HepG2 (cell line): ENCODE data around the gene C17orf75. TPM values are rescaled to one million over a fixed set of nuclear protein-coding genes. Genes with fewer than 3 reads are reported as not detected.

Source experiments
- DPF2 ChIP-seq: sonication (generic); formaldehyde crosslinking; IDR thresholded peaks from 2 replicates; pipeline ENCODE4 v1.4.0; 2020; ENCODE audit warnings: mild to moderate bottlenecking, low read depth, missing genetic modification reagents, borderline replicate concordance
- FLYWCH1 ChIP-seq: sonication (generic); formaldehyde crosslinking; IDR thresholded peaks from 2 replicates; pipeline ENCODE4 v1.8.1; 2023; ENCODE audit warnings: mild to moderate bottlenecking, missing genetic modification reagents
- HHEX ChIP-seq: IDR thresholded peaks from 2 replicates; pipeline ENCODE4 v1.6.1; 2016; ENCODE audit warnings: control low read depth
- HNRNPK ChIP-seq: fragments of 200-400 bp; formaldehyde crosslinking; IDR thresholded peaks from 2 replicates; pipeline ENCODE4 v1.6.1; 2018; ENCODE audit warnings: low read length, low read depth, moderate library complexity, mild to moderate bottlenecking; ENCODE audit not compliant: poor library complexity, severe bottlenecking
- LCORL ChIP-seq, 2 experiments: fragments of 450-650 bp in 1 of 2; sonication (generic) in 1 of 2; formaldehyde crosslinking in 1 of 2; IDR thresholded peaks; 2 replicates each; pipeline versions ENCODE4 v1.5.0 to v1.6.1; 2017 to 2020; ENCODE audit warnings: antibody characterized with exemption in 1 of 2, missing genetic modification reagents in 1 of 2
- MAFK ChIP-seq, 2 experiments: IDR thresholded peaks in 1 of 2; conservative IDR thresholded peaks in 1 of 2; 2 replicates each; pipeline ENCODE4 v1.6.1; 2011; ENCODE audit warnings: improper control_type of control experiment in 2 of 2, low read length in 2 of 2
- PHF5A ChIP-seq: IDR thresholded peaks from one replicate; pipeline ENCODE4 v1.6.1; 2018; ENCODE audit warnings: low read depth, missing genetic modification reagents; ENCODE audit not compliant: unreplicated experiment
- POLR2AphosphoS5 ChIP-seq: IDR thresholded peaks from 2 replicates; pipeline ENCODE4 v1.6.1; 2012; ENCODE audit warnings: low read depth, low read length
- ZKSCAN5 ChIP-seq: sonication (generic); formaldehyde crosslinking; IDR thresholded peaks from 2 replicates; pipeline ENCODE4 v1.5.1; 2020; ENCODE audit warnings: mild to moderate bottlenecking, missing genetic modification reagents
- ZNF10 ChIP-seq: sonication (generic); formaldehyde crosslinking; IDR thresholded peaks from 2 replicates; pipeline ENCODE4 v1.4.0; 2020; ENCODE audit warnings: mild to moderate bottlenecking, low read depth, missing genetic modification reagents, borderline replicate concordance
- ZNF460 ChIP-seq: sonication (generic); formaldehyde crosslinking; IDR thresholded peaks from 2 replicates; pipeline ENCODE4 v1.5.1; 2020; ENCODE audit warnings: missing genetic modification reagents, mild to moderate bottlenecking, borderline replicate concordance
- ZNF572 ChIP-seq: sonication (generic); formaldehyde crosslinking; IDR thresholded peaks from 2 replicates; pipeline ENCODE4 v1.5.1; 2020; ENCODE audit warnings: mild to moderate bottlenecking, missing genetic modification reagents
- ZNF724P ChIP-seq: sonication (generic); formaldehyde crosslinking; IDR thresholded peaks from 2 replicates; pipeline ENCODE4 v1.8.0; 2022; ENCODE audit warnings: missing genetic modification reagents, borderline replicate concordance
- ZNF776 ChIP-seq: sonication (generic); formaldehyde crosslinking; IDR thresholded peaks from 2 replicates; pipeline ENCODE4 v1.4.0; 2020; ENCODE audit warnings: mild to moderate bottlenecking, missing genetic modification reagents
- ZSCAN20 ChIP-seq: sonication (generic); formaldehyde crosslinking; IDR thresholded peaks from 2 replicates; pipeline ENCODE4 v1.4.0; 2020; ENCODE audit warnings: missing genetic modification reagents, mild to moderate bottlenecking, borderline replicate concordance
- ZSCAN9 ChIP-seq: IDR thresholded peaks from 2 replicates; pipeline ENCODE4 v1.6.1; 2016; ENCODE audit warnings: borderline replicate concordance
- polyA plus RNA-seq, 8 experiments: library from polyadenylated mRNA; depleted of rRNA in 3 of 8; stranded (reverse) in 7 of 8; unstranded in 1 of 8; fragments of >200 nt; fragmentation: Illumina TruSeq in 4 of 8; extraction: Trizol in 4 of 8; gene quantifications; 2 replicates each; pipeline versions ENCODE4 v1.2.1 to v1.2.3, GENCODE V29; 2011 to 2016; ENCODE audit warnings: low read depth in 4 of 8, missing spikeins in 1 of 8, mixed read lengths in 1 of 8; ENCODE audit not compliant: insufficient read depth in 1 of 8
- total RNA-seq, 5 experiments: library from RNA; depleted of rRNA; stranded (reverse); fragments of >200 nt; fragmentation: Illumina TruSeq; extraction: Trizol; gene quantifications; 2 replicates each; pipeline ENCODE4 v1.2.3, GENCODE V29; 2016; ENCODE audit warnings: low read depth in 1 of 5
- TF ChIP-seq, protein P1 (sequence below): IDR thresholded peaks from 2 replicates; pipeline ENCODE4 v1.6.1; 2016; ENCODE audit warnings: low read depth, missing genetic modification reagents, missing compliant biosample characterization
- TF ChIP-seq, protein P2 (sequence below): IDR thresholded peaks from 2 replicates; pipeline ENCODE4 v1.6.1; 2016; ENCODE audit warnings: missing compliant biosample characterization, missing genetic modification reagents, borderline replicate concordance
- TF ChIP-seq, protein P3 (sequence below): sonication (generic); formaldehyde crosslinking; IDR thresholded peaks from 2 replicates; pipeline ENCODE4 v1.4.0; 2020; ENCODE audit warnings: missing genetic modification reagents
- TF ChIP-seq, protein P4 (sequence below): IDR thresholded peaks from 2 replicates; pipeline ENCODE4 v1.6.1; 2016; ENCODE audit warnings: control low read depth

The C17orf75 gene
- total and polyA plus RNA-seq, 2 of the 13 experiments (the other 11 are each of a cell fraction or from before 2014, with no cell fraction given) = 16.2 to 33.0 TPM

DNA sequence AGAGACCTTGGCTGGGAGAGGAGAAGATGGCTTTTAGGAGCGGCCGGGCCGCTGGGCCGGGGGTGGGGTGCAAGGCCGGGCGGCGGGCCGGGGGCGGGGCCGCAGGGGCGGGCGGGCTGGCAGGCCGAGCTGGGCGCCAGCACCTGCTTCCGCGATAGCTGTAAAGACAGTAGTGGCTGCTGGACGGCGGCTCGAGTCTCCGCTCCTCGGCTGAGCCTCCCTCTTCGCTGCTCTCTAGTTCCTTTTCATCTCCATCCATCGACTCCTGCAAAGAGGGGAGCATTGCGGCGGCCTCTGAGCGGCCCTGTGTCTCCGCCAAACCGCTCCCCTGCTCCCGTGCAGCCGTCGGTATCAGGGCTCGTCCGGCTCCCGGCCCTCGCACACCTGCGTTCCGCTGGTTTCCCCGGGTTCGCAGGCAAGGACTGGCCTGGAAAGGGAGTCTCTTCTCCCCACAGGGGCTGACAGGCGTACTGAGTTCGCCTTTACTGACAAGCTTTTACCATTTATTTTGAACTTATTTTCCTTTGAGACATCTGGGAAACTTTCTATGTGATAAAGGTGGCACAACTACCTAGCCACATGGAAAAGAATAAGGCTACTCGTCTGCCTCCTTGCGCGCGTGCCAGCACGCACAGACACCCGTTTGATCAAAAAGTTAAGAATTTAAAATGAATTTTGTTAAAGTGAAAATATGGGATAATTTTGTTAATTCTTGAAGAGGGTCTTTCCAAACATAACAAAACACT is at the start of gene C17orf75 (continued):
- TF ChIP-seq, protein P1, sequence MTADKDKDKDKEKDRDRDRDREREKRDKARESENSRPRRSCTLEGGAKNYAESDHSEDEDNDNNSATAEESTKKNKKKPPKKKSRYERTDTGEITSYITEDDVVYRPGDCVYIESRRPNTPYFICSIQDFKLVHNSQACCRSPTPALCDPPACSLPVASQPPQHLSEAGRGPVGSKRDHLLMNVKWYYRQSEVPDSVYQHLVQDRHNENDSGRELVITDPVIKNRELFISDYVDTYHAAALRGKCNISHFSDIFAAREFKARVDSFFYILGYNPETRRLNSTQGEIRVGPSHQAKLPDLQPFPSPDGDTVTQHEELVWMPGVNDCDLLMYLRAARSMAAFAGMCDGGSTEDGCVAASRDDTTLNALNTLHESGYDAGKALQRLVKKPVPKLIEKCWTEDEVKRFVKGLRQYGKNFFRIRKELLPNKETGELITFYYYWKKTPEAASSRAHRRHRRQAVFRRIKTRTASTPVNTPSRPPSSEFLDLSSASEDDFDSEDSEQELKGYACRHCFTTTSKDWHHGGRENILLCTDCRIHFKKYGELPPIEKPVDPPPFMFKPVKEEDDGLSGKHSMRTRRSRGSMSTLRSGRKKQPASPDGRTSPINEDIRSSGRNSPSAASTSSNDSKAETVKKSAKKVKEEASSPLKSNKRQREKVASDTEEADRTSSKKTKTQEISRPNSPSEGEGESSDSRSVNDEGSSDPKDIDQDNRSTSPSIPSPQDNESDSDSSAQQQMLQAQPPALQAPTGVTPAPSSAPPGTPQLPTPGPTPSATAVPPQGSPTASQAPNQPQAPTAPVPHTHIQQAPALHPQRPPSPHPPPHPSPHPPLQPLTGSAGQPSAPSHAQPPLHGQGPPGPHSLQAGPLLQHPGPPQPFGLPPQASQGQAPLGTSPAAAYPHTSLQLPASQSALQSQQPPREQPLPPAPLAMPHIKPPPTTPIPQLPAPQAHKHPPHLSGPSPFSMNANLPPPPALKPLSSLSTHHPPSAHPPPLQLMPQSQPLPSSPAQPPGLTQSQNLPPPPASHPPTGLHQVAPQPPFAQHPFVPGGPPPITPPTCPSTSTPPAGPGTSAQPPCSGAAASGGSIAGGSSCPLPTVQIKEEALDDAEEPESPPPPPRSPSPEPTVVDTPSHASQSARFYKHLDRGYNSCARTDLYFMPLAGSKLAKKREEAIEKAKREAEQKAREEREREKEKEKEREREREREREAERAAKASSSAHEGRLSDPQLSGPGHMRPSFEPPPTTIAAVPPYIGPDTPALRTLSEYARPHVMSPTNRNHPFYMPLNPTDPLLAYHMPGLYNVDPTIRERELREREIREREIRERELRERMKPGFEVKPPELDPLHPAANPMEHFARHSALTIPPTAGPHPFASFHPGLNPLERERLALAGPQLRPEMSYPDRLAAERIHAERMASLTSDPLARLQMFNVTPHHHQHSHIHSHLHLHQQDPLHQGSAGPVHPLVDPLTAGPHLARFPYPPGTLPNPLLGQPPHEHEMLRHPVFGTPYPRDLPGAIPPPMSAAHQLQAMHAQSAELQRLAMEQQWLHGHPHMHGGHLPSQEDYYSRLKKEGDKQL (CRISPR knock-in tag) = no peak; the same call in 1 of the 2 replicates
- TF ChIP-seq HHEX (CRISPR knock-in tag) (peak; percentile 48; the same call in 1 of the 2 replicates), ZSCAN20 (0 out of 2 replicates have a peak, but pooled peaks have one; percentile 34), ZNF10 (CRISPR knock-in tag) (no peak), HNRNPK (no peak), POLR2AphosphoS5 (peak; percentile 67), ZKSCAN5 (peak; percentile 57; the same call in 1 of the 2 replicates), ZNF572 (CRISPR knock-in tag) (peak; percentile 75; the same call in 1 of the 2 replicates), LCORL (IDR thresholded peaks at IDR 0.05) (no peak), LCORL (CRISPR knock-in tag; IDR thresholded peaks at IDR 0.05) (peak; percentile 80), DPF2 (no peak), ZNF776 (CRISPR knock-in tag) (peak; percentile 63; the same call in 1 of the 2 replicates), FLYWCH1 (CRISPR knock-in tag) (no peak), ZNF724P (CRISPR knock-in tag) (no peak), MAFK (conservative IDR thresholded peaks at IDR 0.05 in 1 of 2, IDR thresholded peaks at IDR 0.05 in 1 of 2; ENCODE audit: low read length in 2 of 2) (no peak), PHF5A (CRISPR knock-in tag) (no peak), ZNF460 (CRISPR knock-in tag) (peak; percentile 13; the same call in 1 of the 2 replicates), ZSCAN9 (CRISPR knock-in tag) (peak; percentile 93; the same call in 1 of the 2 replicates)
- TF ChIP-seq, protein P2, sequence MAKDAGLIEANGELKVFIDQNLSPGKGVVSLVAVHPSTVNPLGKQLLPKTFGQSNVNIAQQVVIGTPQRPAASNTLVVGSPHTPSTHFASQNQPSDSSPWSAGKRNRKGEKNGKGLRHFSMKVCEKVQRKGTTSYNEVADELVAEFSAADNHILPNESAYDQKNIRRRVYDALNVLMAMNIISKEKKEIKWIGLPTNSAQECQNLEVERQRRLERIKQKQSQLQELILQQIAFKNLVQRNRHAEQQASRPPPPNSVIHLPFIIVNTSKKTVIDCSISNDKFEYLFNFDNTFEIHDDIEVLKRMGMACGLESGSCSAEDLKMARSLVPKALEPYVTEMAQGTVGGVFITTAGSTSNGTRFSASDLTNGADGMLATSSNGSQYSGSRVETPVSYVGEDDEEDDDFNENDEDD (CRISPR knock-in tag) = peak; percentile 70; the same call in 1 of the 2 replicates
- TF ChIP-seq, protein P3, sequence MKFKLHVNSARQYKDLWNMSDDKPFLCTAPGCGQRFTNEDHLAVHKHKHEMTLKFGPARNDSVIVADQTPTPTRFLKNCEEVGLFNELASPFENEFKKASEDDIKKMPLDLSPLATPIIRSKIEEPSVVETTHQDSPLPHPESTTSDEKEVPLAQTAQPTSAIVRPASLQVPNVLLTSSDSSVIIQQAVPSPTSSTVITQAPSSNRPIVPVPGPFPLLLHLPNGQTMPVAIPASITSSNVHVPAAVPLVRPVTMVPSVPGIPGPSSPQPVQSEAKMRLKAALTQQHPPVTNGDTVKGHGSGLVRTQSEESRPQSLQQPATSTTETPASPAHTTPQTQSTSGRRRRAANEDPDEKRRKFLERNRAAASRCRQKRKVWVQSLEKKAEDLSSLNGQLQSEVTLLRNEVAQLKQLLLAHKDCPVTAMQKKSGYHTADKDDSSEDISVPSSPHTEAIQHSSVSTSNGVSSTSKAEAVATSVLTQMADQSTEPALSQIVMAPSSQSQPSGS (CRISPR knock-in tag) = peak; percentile 84
- TF ChIP-seq, protein P4, sequence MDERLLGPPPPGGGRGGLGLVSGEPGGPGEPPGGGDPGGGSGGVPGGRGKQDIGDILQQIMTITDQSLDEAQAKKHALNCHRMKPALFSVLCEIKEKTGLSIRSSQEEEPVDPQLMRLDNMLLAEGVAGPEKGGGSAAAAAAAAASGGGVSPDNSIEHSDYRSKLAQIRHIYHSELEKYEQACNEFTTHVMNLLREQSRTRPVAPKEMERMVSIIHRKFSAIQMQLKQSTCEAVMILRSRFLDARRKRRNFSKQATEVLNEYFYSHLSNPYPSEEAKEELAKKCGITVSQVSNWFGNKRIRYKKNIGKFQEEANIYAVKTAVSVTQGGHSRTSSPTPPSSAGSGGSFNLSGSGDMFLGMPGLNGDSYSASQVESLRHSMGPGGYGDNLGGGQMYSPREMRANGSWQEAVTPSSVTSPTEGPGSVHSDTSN (CRISPR knock-in tag) = no peak
